HepG2 (cell line): Measurements from ENCODE around the gene ACOXL. TPM values are rescaled to one million over a fixed set of nuclear protein-coding genes. Genes with fewer than 3 reads are reported as not detected.

Experiments
- ATAC-seq: fragments of 200-7000 bp; cut with Tn5 transposase; 3 replicates; pipeline ENCODE4 v1.9.1; 2020; ENCODE audit warnings: mild to moderate bottlenecking, moderate library complexity
- BruUV-seq: library from RNA; stranded (reverse); fragments of 400-500 nt; replicated peaks from 2 replicates; lab custom pipeline; 2021; lab: Mats Ljungman, UMichigan
- CTCF ChIA-PET: fragments of 300-600 bp; formaldehyde crosslinking; extraction: SDS; loops from one replicate; lab custom pipeline; 2021; ENCODE audit warnings: low total read pairs, inconsistent platforms, low intra/inter-chr PET ratio; lab: Yijun Ruan, JAX
- POLR2A ChIA-PET: fragments of 350-600 bp; sonication (Branson Sonifier 250); formaldehyde crosslinking; loops from one replicate; lab custom pipeline; 2020; ENCODE audit warnings: antibody characterized with exemption, inconsistent platforms; lab: Yijun Ruan, JAX
- DNase-seq: peaks from one replicate; pipeline ENCODE4 v3.0.0-alpha.2; 2015; ENCODE audit warnings: low spot score
- FAIRE-seq: peaks from 3 replicates; lab custom pipeline; 2011; peaks lifted over from hg19 to GRCh38; lab: Jason Lieb, UNC
- H2AFZ ChIP-seq: one replicate; pipeline ENCODE4 v1.6.1; 2011; ENCODE audit warnings: low read length, inconsistent platforms
- H3K27ac ChIP-seq: fragments of 300-600 bp; 3 replicates; pipeline ENCODE4 v1.8.0; 2011; ENCODE audit warnings: mixed run types, mild to moderate bottlenecking, mixed read lengths, low read length, inconsistent platforms; ENCODE audit not compliant: insufficient read depth; ENCODE audit errors: extremely low read length
- H3K27me3 ChIP-seq, 2 experiments: fragments of 200-600 bp in 1 of 2; 2 replicates in 1 of 2; 3 replicates in 1 of 2; pipeline versions ENCODE4 v1.6.0 to v1.8.0; 2011; ENCODE audit warnings: low read length in 2 of 2, mild to moderate bottlenecking in 2 of 2, moderate library complexity in 2 of 2, inconsistent platforms in 1 of 2; ENCODE audit not compliant: insufficient read depth in 2 of 2, control insufficient read depth in 1 of 2
- H3K36me3 ChIP-seq, 2 experiments: fragments of 200-600 bp in 1 of 2; replicated peaks in 1 of 2; 2 replicates in 1 of 2; 3 replicates in 1 of 2; pipeline versions ENCODE4 v1.5.1 to v1.8.0; 2011; ENCODE audit warnings: low read length in 2 of 2, inconsistent platforms in 1 of 2; ENCODE audit not compliant: insufficient read depth in 2 of 2, control insufficient read depth in 1 of 2
- H3K4me1 ChIP-seq: 2 replicates; pipeline ENCODE4 v1.5.1; 2012; ENCODE audit warnings: low read length, inconsistent platforms; ENCODE audit not compliant: insufficient read depth
- H3K4me2 ChIP-seq: 2 replicates; pipeline ENCODE4 v1.6.0; 2011; ENCODE audit warnings: low read depth, low read length, inconsistent platforms
- H3K4me3 ChIP-seq, 3 experiments: fragments of 200-600 bp in 1 of 3; sonication (generic), shearing (Covaris generic) in 1 of 3; replicated peaks in 1 of 3; 2 replicates each; pipeline ENCODE4 v1.5.1; 2011 to 2016; ENCODE audit warnings: low read length in 3 of 3, inconsistent platforms in 2 of 3, low read depth in 2 of 3, mild to moderate bottlenecking in 2 of 3, control low read depth in 1 of 3, mixed read lengths in 1 of 3; ENCODE audit not compliant: insufficient read depth in 1 of 3
- H3K79me2 ChIP-seq: one replicate; pipeline ENCODE4 v1.6.1; 2011; ENCODE audit warnings: low read length, inconsistent platforms; ENCODE audit not compliant: insufficient read depth
- H3K9ac ChIP-seq: 2 replicates; pipeline ENCODE4 v1.6.0; 2011; ENCODE audit warnings: mild to moderate bottlenecking, low read depth, low read length, inconsistent platforms; ENCODE audit not compliant: insufficient read depth
- H3K9me3 ChIP-seq: 2 replicates; pipeline ENCODE4 v1.5.1; 2012; ENCODE audit warnings: mild to moderate bottlenecking, low read length
- H4K20me1 ChIP-seq: 2 replicates; pipeline ENCODE4 v1.6.0; 2011; ENCODE audit warnings: inconsistent platforms, mild to moderate bottlenecking, low read length, moderate library complexity; ENCODE audit not compliant: insufficient read depth
- ARID2 ChIP-seq: sonication (generic); formaldehyde crosslinking; IDR thresholded peaks from 2 replicates; pipeline ENCODE4 v1.8.1; 2022; ENCODE audit warnings: mild to moderate bottlenecking, missing genetic modification reagents, borderline replicate concordance
- EP300 ChIP-seq, 3 experiments: sonication (generic) in 1 of 3; formaldehyde crosslinking in 1 of 3; IDR thresholded peaks; 2 replicates each; pipeline versions ENCODE4 v1.5.1 to v1.6.1; 2011 to 2020; ENCODE audit warnings: low read depth in 2 of 3, low read length in 2 of 3, borderline replicate concordance in 1 of 3, improper control_type of control experiment in 1 of 3, mild to moderate bottlenecking in 1 of 3, missing genetic modification reagents in 1 of 3, moderate library complexity in 1 of 3
- FOSL1 ChIP-seq: sonication (generic); formaldehyde crosslinking; IDR thresholded peaks from 2 replicates; pipeline ENCODE4 v1.9.0; 2021; ENCODE audit warnings: missing genetic modification reagents, borderline replicate concordance
- FOXA3 ChIP-seq: IDR thresholded peaks from 2 replicates; pipeline ENCODE4 v1.6.1; 2016; ENCODE audit warnings: missing genetic modification reagents, missing compliant biosample characterization
- MAFF ChIP-seq: IDR thresholded peaks from 2 replicates; pipeline ENCODE4 v1.6.1; 2011; ENCODE audit warnings: low read depth, low read length, improper control_type of control experiment
- NCOA2 ChIP-seq: sonication (generic); formaldehyde crosslinking; IDR thresholded peaks from 2 replicates; pipeline ENCODE4 v1.8.0; 2022; ENCODE audit warnings: inconsistent platforms
- NFE2 ChIP-seq: sonication (generic); formaldehyde crosslinking; IDR thresholded peaks from 2 replicates; pipeline ENCODE4 v1.4.0; 2020; ENCODE audit warnings: missing genetic modification reagents
- NFE2L2 ChIP-seq: fragments of 150-350 bp; IDR thresholded peaks from 2 replicates; pipeline ENCODE4 v1.6.1; 2014; ENCODE audit warnings: low read length
- SP1 ChIP-seq, 2 experiments: fragments of 450-650 bp in 1 of 2; sonication (generic) in 1 of 2; formaldehyde crosslinking in 1 of 2; IDR thresholded peaks; 2 replicates each; pipeline versions ENCODE4 v1.4.0 to v1.6.1; 2016 to 2020; ENCODE audit warnings: missing genetic modification reagents in 1 of 2
- ZNF101 ChIP-seq: sonication (generic); formaldehyde crosslinking; IDR thresholded peaks from 2 replicates; pipeline ENCODE4 v1.4.0; 2020; ENCODE audit warnings: mild to moderate bottlenecking, low read depth, missing genetic modification reagents, borderline replicate concordance
- WGBS: methylation state at CpG from one replicate; pipeline ENCODE4 v1.1.6; 2017; ENCODE audit warnings: low lambda C conversion rate; 5-methylcytosine and 5-hydroxymethylcytosine counted together
- in situ Hi-C: cut with HindIII; loops from 2 replicates; pipeline ENCODE4 v1.10.0; 2017; ENCODE audit warnings: low pct_unique_long_range_greater_than_20kb; ENCODE audit not compliant: extremely low pct_ligation_motif_present
- intact Hi-C: fragments of 100-400 bp; cut with micrococcal nuclease; formaldehyde crosslinking; loops from one replicate; pipeline ENCODE4 v1.10.0; 2022; ENCODE audit not compliant: unreplicated experiment
- polyA plus RNA-seq, 8 experiments: library from polyadenylated mRNA; depleted of rRNA in 3 of 8; stranded (reverse) in 7 of 8; unstranded in 1 of 8; fragments of >200 nt; fragmentation: Illumina TruSeq in 4 of 8; extraction: Trizol in 4 of 8; gene quantifications; 2 replicates each; pipeline versions ENCODE4 v1.2.1 to v1.2.3, GENCODE V29; 2011 to 2016; ENCODE audit warnings: low read depth in 4 of 8, missing spikeins in 1 of 8, mixed read lengths in 1 of 8; ENCODE audit not compliant: insufficient read depth in 1 of 8
- total RNA-seq, 5 experiments: library from RNA; depleted of rRNA; stranded (reverse); fragments of >200 nt; fragmentation: Illumina TruSeq; extraction: Trizol; gene quantifications; 2 replicates each; pipeline ENCODE4 v1.2.3, GENCODE V29; 2016; ENCODE audit warnings: low read depth in 1 of 5
- TF ChIP-seq, protein P1 (sequence below): IDR thresholded peaks from 2 replicates; pipeline ENCODE4 v1.6.1; 2016; ENCODE audit warnings: mild to moderate bottlenecking, missing biosample characterization, missing genetic modification reagents
- TF ChIP-seq, protein P2 (sequence below): IDR thresholded peaks from 2 replicates; pipeline ENCODE4 v1.4.0; 2020; ENCODE audit warnings: mild to moderate bottlenecking, missing genetic modification reagents

The ACOXL gene
- total and polyA plus RNA-seq, 2 of the 13 experiments (the other 11 are each of a cell fraction or from before 2014, with no cell fraction given), result not detected

DNA sequence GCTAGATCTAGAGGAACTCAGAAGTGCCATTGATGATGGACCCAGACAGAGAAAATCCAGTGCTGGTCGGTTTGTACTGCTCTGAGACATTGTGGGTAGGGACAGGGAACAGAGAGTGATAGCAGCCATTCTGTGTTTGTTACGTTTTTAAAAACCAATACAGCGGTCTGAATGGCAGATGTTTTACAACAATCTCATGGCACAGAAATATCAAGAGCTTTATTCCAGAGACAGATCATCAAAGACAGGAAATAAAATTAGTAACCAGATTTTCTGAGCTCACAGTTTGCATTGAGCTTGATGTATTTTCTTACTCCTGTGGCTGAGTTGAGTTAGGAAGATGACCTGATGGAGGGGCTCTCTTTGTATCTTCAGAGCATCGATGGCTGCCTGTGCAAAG, 273.4 kb downstream of the ACOXL start:
- Histone ChIP-seq H3K9ac (no peak overlapping the region), H4K20me1 (no peaks in the 10 kb centered on the region), H3K79me2 (no peaks in the 10 kb centered on the region), H3K4me2 (no peak overlapping the region), H2AFZ (no peak overlapping the region), H3K4me3 (no peak overlapping the region), H3K27me3 (peaks cover 0 to 19% of the 10 kb centered on the region in 2 experiments; a peak in 3 of 5 replicates), H3K9me3 (no peaks in the 10 kb centered on the region), H3K4me1 (peaks cover 12% of the 10 kb centered on the region), H3K27ac (no peak overlapping the region), H3K36me3 (no peaks in the 10 kb centered on the region)
- WGBS, result 9% methylated on average over 4 of the region's 4 CpGs
- no TSS peak for BruUV-seq
- no peak for TF ChIP-seq SP1 (IDR thresholded peaks at IDR 0.05)
- TF ChIP-seq SP1 (CRISPR knock-in tag; IDR thresholded peaks at IDR 0.05), result no peak
- TF ChIP-seq FOSL1 (CRISPR knock-in tag), result no peak
- TF ChIP-seq NCOA2, result no peak
- in situ Hi-C loops (no loop called here), intact Hi-C loops (no loop called here)
- DNase-seq (no peak), FAIRE-seq (no peak), ATAC-seq (no peak)
- CTCF ChIA-PET, result no interaction called here
- POLR2A ChIA-PET, result no interaction called here

DNA sequence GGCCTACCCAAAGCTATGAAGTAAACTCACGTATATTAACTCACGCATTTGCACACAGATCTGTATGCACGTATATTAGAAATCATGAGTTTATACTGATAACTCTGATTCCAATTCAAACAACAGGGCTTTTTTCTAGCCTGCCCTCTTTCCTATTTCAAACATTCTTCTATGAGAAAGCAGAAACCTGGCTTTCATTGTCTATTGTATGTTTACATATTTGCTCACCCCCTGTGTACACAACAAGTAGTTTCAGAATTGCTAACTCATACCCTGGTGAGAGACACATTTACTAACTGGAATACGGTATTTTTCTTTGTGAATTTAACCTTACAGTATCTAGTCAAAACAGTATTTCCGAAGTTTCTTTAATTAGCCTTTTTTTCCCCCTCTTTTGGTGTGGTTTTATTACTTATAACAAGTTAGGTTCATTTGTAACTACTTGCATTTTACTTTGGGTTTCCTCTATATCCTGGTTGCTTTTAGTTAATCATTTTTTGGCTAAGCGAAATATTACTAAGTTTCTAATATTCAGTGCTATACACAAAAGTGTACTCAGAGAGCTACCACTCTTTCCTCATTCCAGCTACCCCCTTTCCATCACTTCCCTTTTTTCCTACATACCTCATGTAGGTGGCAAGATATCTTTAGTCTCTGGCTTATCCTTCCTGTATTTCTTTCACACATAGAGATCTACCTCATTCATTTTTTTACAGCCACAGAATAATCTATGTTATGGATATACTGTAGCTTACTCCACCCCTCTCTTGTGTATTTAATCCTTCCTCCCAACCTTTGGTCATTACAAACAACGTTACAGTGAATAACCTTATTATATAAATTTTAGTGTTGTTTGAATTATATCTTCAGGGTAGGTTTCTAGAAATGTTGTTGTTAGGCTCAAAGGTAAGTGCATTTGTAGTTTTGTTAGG, 275.6 kb downstream of the ACOXL start:
- intact Hi-C loops, result no loop called here
- POLR2A ChIA-PET, result no interaction called here
- Histone ChIP-seq H3K27ac (no peak overlapping the region), H4K20me1 (no peaks in the 10 kb centered on the region), H3K9ac (no peak overlapping the region), H3K4me1 (peaks cover 12% of the 10 kb centered on the region), H3K4me3 (no peak overlapping the region), H3K9me3 (no peaks in the 10 kb centered on the region), H3K27me3 (peaks cover 0 to 19% of the 10 kb centered on the region in 2 experiments; a peak in 3 of 5 replicates), H3K4me2 (no peak overlapping the region), H2AFZ (no peak overlapping the region), H3K36me3 (no peaks in the 10 kb centered on the region), H3K79me2 (no peaks in the 10 kb centered on the region)
- in situ Hi-C loops, result no loop called here
- no TSS peak for BruUV-seq
- WGBS, result 4% methylated on average over 7 of the region's 7 CpGs
- CTCF ChIA-PET, result no interaction called here
- ATAC-seq (peak; percentile 82), FAIRE-seq (no peak), DNase-seq (peak; percentile 56)
- no peak for TF ChIP-seq ZNF101 (CRISPR knock-in tag)
- TF ChIP-seq ARID2, result no peak
- TF ChIP-seq, protein P1, sequence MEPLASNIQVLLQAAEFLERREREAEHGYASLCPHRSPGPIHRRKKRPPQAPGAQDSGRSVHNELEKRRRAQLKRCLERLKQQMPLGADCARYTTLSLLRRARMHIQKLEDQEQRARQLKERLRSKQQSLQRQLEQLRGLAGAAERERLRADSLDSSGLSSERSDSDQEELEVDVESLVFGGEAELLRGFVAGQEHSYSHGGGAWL (CRISPR knock-in tag), result no peak
- TF ChIP-seq MAFF, result peak; percentile 36
- TF ChIP-seq NFE2 (CRISPR knock-in tag), result 0 out of 2 replicates have a peak, but pooled peaks have one; percentile 36
- peak; percentile 78 for TF ChIP-seq NFE2L2
- peak in 1 of 2 experiments; percentile 67; a peak in 1 of 4 replicates for TF ChIP-seq EP300 (IDR thresholded peaks at IDR 0.05; ENCODE audit: low read depth in 2 of 2, low read length in 2 of 2)
- no peak for TF ChIP-seq EP300 (CRISPR knock-in tag; IDR thresholded peaks at IDR 0.05; ENCODE audit: borderline replicate concordance)
- TF ChIP-seq, protein P2, sequence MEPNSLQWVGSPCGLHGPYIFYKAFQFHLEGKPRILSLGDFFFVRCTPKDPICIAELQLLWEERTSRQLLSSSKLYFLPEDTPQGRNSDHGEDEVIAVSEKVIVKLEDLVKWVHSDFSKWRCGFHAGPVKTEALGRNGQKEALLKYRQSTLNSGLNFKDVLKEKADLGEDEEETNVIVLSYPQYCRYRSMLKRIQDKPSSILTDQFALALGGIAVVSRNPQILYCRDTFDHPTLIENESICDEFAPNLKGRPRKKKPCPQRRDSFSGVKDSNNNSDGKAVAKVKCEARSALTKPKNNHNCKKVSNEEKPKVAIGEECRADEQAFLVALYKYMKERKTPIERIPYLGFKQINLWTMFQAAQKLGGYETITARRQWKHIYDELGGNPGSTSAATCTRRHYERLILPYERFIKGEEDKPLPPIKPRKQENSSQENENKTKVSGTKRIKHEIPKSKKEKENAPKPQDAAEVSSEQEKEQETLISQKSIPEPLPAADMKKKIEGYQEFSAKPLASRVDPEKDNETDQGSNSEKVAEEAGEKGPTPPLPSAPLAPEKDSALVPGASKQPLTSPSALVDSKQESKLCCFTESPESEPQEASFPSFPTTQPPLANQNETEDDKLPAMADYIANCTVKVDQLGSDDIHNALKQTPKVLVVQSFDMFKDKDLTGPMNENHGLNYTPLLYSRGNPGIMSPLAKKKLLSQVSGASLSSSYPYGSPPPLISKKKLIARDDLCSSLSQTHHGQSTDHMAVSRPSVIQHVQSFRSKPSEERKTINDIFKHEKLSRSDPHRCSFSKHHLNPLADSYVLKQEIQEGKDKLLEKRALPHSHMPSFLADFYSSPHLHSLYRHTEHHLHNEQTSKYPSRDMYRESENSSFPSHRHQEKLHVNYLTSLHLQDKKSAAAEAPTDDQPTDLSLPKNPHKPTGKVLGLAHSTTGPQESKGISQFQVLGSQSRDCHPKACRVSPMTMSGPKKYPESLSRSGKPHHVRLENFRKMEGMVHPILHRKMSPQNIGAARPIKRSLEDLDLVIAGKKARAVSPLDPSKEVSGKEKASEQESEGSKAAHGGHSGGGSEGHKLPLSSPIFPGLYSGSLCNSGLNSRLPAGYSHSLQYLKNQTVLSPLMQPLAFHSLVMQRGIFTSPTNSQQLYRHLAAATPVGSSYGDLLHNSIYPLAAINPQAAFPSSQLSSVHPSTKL (CRISPR knock-in tag), result peak; percentile 60; the same call in 1 of the 2 replicates
- TF ChIP-seq FOXA3 (CRISPR knock-in tag), result peak; percentile 92
